ENCODE measurements around the gene PRPF8. TPM values are rescaled to one million over a fixed set of nuclear protein-coding genes. Genes with fewer than 3 reads are reported as not detected.
A peak's percentile ranks its signal among the peaks of the same experiment; 100 is the strongest.

PRPF8 gene
- polyA plus RNA-seq, 1 of the 3 experiments (the other 2 are of a cell fraction): 149 TPM

DNA sequence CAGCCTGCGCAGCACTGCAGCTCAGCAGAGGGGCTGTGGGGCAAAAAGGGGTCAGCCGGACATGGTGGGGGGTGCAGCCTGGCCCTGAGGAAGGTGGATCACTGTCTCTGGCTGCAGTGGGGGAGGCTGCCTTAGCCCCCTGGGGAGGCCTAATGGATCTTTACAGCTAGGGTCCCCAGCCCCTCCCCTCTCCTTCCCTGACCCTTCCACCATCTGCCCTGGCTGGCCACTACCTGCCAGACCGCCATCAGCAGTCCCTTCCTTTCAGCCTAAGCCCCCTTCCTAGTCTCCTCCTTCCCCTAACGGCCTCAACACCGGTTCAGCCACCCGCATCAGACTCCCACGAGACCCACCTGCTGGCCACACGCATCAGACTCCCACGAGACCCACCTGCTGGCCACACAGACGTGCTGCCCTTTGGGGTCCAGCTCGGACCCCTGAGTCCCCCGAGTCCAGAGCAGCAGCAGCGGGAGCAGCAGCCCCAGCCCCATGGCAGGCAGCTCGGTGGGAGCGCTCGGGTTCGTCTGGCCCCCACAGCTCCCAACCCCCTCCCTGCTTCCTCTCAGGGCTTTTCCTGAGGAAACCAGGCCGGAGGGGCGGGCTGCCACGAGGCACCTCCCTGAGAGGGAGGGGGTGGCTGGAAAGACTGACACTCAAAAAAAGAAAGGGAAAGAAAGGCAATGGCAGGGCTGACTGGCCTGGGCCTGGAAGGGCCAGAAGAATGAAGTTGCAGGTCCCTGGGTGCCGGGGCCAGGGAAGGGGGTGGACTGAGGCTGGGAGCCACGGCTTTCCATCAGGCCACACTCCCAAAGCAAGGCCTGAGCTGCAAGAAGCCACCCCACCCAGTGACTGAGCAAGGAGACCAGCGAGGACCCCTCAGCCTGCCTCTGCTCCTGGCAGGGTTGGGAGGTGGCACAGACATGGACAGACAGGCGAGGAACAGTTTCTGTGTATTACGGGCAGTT is 39.2 kb downstream of the PRPF8 start, which contains the start of gene SCARF1:
TSS of gene SCARF1 (minus strand) at position 526 of the 965 bp plus-strand sequence. CDS start at position 491, 35 bp downstream.
- no peak for TF ChIP-seq NRF1 (IDR thresholded peaks at IDR 0.05; ENCODE audit: low read depth, low read length)
- Histone ChIP-seq H3K4me2 (no peak within 1 kb of the TSS; the same call in 1 of the 2 replicates), H3K27me3 (ENCODE audit: insufficient read depth) (no peaks in the 10 kb centered on the region), H3K9me3 (no peaks in the 10 kb centered on the region), H3K79me2 (ENCODE audit: insufficient read depth) (no peaks in the 10 kb centered on the region), H3K9ac (no peak within 1 kb of the TSS), H2AFZ (ENCODE audit: low read depth) (no peak within 1 kb of the TSS), H3K27ac (ENCODE audit: low read depth in 2 of 2, low read length in 1 of 2) (no peak within 1 kb of the TSS), H3K9me2 (no peaks in the 10 kb centered on the region), H3K36me3 (replicated peaks in 1 of 2; ENCODE audit: control insufficient read depth in 1 of 2, insufficient read depth in 2 of 2, low read length in 1 of 2) (peaks cover 0 to 5% of the 10 kb centered on the region in 2 experiments), H3K4me1 (ENCODE audit: control insufficient read depth in 1 of 2, insufficient read depth in 2 of 2, low read depth in 1 of 2, low read length in 1 of 2) (peaks cover 13 to 27% of the 10 kb centered on the region in 2 experiments; a peak in 2 of 4 replicates), H3F3A (replicated peaks; ENCODE audit: insufficient read depth) (peaks cover 12% of the 10 kb centered on the region), H4K20me1 (ENCODE audit: insufficient read depth) (no peaks in the 10 kb centered on the region), H3K4me3 (ENCODE audit: low read depth in 2 of 2, low read length in 1 of 2) (no peak within 1 kb of the TSS)
- DNase-seq: no peak
- 95% methylated on average over 20 of the region's 25 CpGs for WGBS (ENCODE audit: low lambda C conversion rate)
- ChIA-PET CTCF (interaction anchor here (1.0 to 6.8 kb wide), 4 partner anchors 16 to 72 kb away, joined by 3 to 65 read pairs (median 6); no protein-coding TSS in a partner anchor), POLR2A (interaction anchor here (1.0 kb wide), 1 partner anchor 71 kb away, joined by 3 read pairs; no protein-coding TSS in a partner anchor)

- 79% methylated on average over 12 of the region's 15 CpGs for WGBS (ENCODE audit: low lambda C conversion rate)
- peaks cover 13 to 28% of the 10 kb centered on the region in 2 experiments; a peak in 2 of 4 replicates for H3K4me1 ChIP-seq (ENCODE audit: control insufficient read depth in 1 of 2, insufficient read depth in 2 of 2, low read depth in 1 of 2, low read length in 1 of 2)
- no peak for DNase-seq
- no peak overlapping the region for H2AFZ ChIP-seq (ENCODE audit: low read depth)
- H3K9me3 ChIP-seq: no peaks in the 10 kb centered on the region
- H3K36me3 ChIP-seq (replicated peaks in 1 of 2; ENCODE audit: control insufficient read depth in 1 of 2, insufficient read depth in 2 of 2, low read length in 1 of 2): no peaks in the 10 kb centered on the region
- ChIA-PET CTCF (interaction anchor here (1.2 to 1.6 kb wide), 5 partner anchors 15 to 247 kb away, joined by 3 to 14 read pairs (median 4); partner anchors contain the start of gene SLC43A2), POLR2A (interaction anchor here (1.0 kb wide), 1 partner anchor 70 kb away, joined by 3 read pairs; no protein-coding TSS in a partner anchor)
- H3K79me2 ChIP-seq (ENCODE audit: insufficient read depth): no peaks in the 10 kb centered on the region
- H3F3A ChIP-seq (replicated peaks; ENCODE audit: insufficient read depth): peaks cover 5% of the 10 kb centered on the region
- no peak for TF ChIP-seq NFIC (IDR thresholded peaks at IDR 0.05; ENCODE audit: borderline replicate concordance)
- peak; percentile 49; the same call in 1 of the 2 replicates for TF ChIP-seq FOSL2 (IDR thresholded peaks at IDR 0.05; ENCODE audit: borderline replicate concordance, low read depth)
- no peak overlapping the region for H3K27ac ChIP-seq (ENCODE audit: low read depth in 2 of 2, low read length in 1 of 2)
- no peaks in the 10 kb centered on the region for H3K9me2 ChIP-seq
- H3K27me3 ChIP-seq (ENCODE audit: insufficient read depth): no peaks in the 10 kb centered on the region
- H3K4me3 ChIP-seq (ENCODE audit: low read depth in 2 of 2, low read length in 1 of 2): no peak overlapping the region
- no peaks in the 10 kb centered on the region for H4K20me1 ChIP-seq (ENCODE audit: insufficient read depth)
- peak overlapping the region; percentile 12 for H3K4me2 ChIP-seq
- no peak overlapping the region for H3K9ac ChIP-seq
Observed at GRCh38 chr17:1644493-1645206, 40.0 kb downstream of the PRPF8 start.

GRCh38 chr17:1643999-1644492 is 40.6 kb downstream of the PRPF8 start:
- Histone ChIP-seq H3K4me1 (ENCODE audit: control insufficient read depth in 1 of 2, insufficient read depth in 2 of 2, low read depth in 1 of 2, low read length in 1 of 2) (peaks cover 13 to 31% of the 10 kb centered on the region in 2 experiments; a peak in 2 of 4 replicates), H3K27ac (ENCODE audit: low read depth in 2 of 2, low read length in 1 of 2) (no peak overlapping the region), H4K20me1 (ENCODE audit: insufficient read depth) (no peaks in the 10 kb centered on the region), H3K9me3 (no peaks in the 10 kb centered on the region), H3K27me3 (ENCODE audit: insufficient read depth) (no peaks in the 10 kb centered on the region), H3K4me2 (peak overlapping the region; percentile 12; the same call in 1 of the 2 replicates), H3K9me2 (no peaks in the 10 kb centered on the region), H3F3A (replicated peaks; ENCODE audit: insufficient read depth) (peaks cover 5% of the 10 kb centered on the region), H3K9ac (no peak overlapping the region), H2AFZ (ENCODE audit: low read depth) (no peak overlapping the region), H3K4me3 (ENCODE audit: low read depth in 2 of 2, low read length in 1 of 2) (peak overlapping the region in 1 of 2 experiments; percentile 46; a peak in 1 of 4 replicates), H3K36me3 (replicated peaks in 1 of 2; ENCODE audit: control insufficient read depth in 1 of 2, insufficient read depth in 2 of 2, low read length in 1 of 2) (no peaks in the 10 kb centered on the region), H3K79me2 (ENCODE audit: insufficient read depth) (no peaks in the 10 kb centered on the region)
- DNase-seq: no peak
- POLR2A ChIA-PET: interaction anchor here (1.0 kb wide), 1 partner anchor 70 kb away, joined by 3 read pairs; no protein-coding TSS in a partner anchor
- WGBS (ENCODE audit: low lambda C conversion rate): 100% methylated on average over 3 of the region's 13 CpGs
- CTCF ChIA-PET: interaction anchor here (0.9 to 1.6 kb wide), 8 partner anchors 12 to 247 kb away, joined by 3 to 14 read pairs (median 4); partner anchors contain the start of genes INPP5K and SLC43A2
- TF ChIP-seq FOXM1 (IDR thresholded peaks at IDR 0.05; ENCODE audit: low read depth) (no peak), EP300 (IDR thresholded peaks at IDR 0.05; ENCODE audit: borderline replicate concordance in 1 of 2, low read depth in 1 of 2, low read length in 1 of 2) (no peak), TEAD4 (IDR thresholded peaks at IDR 0.05; ENCODE audit: borderline replicate concordance, insufficient read depth) (no peak), REST (IDR thresholded peaks at IDR 0.05; ENCODE audit: low read depth, low read length) (no peak), CHD2 (IDR thresholded peaks at IDR 0.05; ENCODE audit: low read length, partially characterized antibody) (no peak), TAF1 (IDR thresholded peaks at IDR 0.05; ENCODE audit: borderline replicate concordance, low read depth, low read length) (no peak), EZH2phosphoT487 (IDR thresholded peaks at IDR 0.05; ENCODE audit: borderline replicate concordance, low read depth) (no peak)
- TF ChIP-seq, protein P1, sequence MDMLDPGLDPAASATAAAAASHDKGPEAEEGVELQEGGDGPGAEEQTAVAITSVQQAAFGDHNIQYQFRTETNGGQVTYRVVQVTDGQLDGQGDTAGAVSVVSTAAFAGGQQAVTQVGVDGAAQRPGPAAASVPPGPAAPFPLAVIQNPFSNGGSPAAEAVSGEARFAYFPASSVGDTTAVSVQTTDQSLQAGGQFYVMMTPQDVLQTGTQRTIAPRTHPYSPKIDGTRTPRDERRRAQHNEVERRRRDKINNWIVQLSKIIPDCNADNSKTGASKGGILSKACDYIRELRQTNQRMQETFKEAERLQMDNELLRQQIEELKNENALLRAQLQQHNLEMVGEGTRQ (IDR thresholded peaks at IDR 0.05; ENCODE audit: borderline replicate concordance, low read depth, low read length): no peak
